ENCODE measurements around the gene MTERF2. TPM values are rescaled to one million over a fixed set of nuclear protein-coding genes. Genes with fewer than 3 reads are reported as not detected.

Gene MTERF2
- total and polyA plus RNA-seq, 2 of the 13 experiments (the other 11 are each of a cell fraction or from before 2014, with no cell fraction given): 8.0 to 11.6 TPM

GRCh38 chr12:106974511-106974910 lies 12.4 kb downstream of the MTERF2 start (continued):
- TF ChIP-seq NFATC3 (CRISPR knock-in tag; IDR thresholded peaks at IDR 0.05) (no peak), PAXIP1 (CRISPR knock-in tag; conservative IDR thresholded peaks at IDR 0.05) (peak; percentile 60; the same call in 1 of the 2 replicates), THAP11 (CRISPR knock-in tag; IDR thresholded peaks at IDR 0.05) (peak; percentile 37), GABPA (IDR thresholded peaks at IDR 0.05; ENCODE audit: low read depth, low read length) (no peak), GABPA (CRISPR knock-in tag; IDR thresholded peaks at IDR 0.05; ENCODE audit: low read depth) (peak; percentile 42; the same call in 1 of the 2 replicates), ZMYM2 (CRISPR knock-in tag; IDR thresholded peaks at IDR 0.05) (0 out of 2 replicates have a peak, but pooled peaks have one; percentile 23), MXD4 (CRISPR knock-in tag; IDR thresholded peaks at IDR 0.05) (no peak)

DNA sequence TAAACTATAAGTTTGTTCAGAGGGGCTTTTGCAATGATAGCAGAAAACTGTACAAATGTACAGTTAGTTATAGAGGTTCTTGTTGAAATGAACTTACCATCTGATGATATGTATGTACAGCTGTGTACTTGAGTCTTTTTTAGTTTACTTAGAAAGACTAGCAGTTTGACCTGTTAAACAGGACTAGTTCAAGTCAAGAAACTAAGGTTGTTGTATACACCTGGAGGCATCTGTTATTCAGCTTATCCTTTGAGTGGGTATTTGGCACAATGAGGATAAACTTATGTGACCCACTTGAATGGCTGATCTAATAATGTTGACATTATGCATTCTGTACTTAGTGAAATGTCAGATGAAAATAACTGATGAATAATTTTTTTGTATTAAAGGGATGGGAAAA lies 13.4 kb downstream of the MTERF2 start:
- FAIRE-seq (no peak), ATAC-seq (no peak), DNase-seq (ENCODE audit: low spot score) (no peak)
- H3K36me3 ChIP-seq (replicated peaks in 1 of 2; ENCODE audit: control insufficient read depth in 1 of 2, insufficient read depth in 2 of 2, low read length in 2 of 2): peaks cover 3 to 18% of the 10 kb centered on the region in 2 experiments
- intact Hi-C loops (cut with micrococcal nuclease; ENCODE audit: unreplicated experiment): no loop called here
- no TSS peak for BruUV-seq (replicated peaks)
- TF ChIP-seq SAP130 (CRISPR knock-in tag; IDR thresholded peaks at IDR 0.05; ENCODE audit: low read depth) (no peak), POLR2AphosphoS5 (IDR thresholded peaks at IDR 0.05; ENCODE audit: low read depth, low read length) (peak; percentile 14; the same call in 1 of the 2 replicates)
- no peak overlapping the region for H3K4me3 ChIP-seq (replicated peaks in 1 of 3; ENCODE audit: insufficient read depth in 1 of 3, low read depth in 2 of 3, low read length in 3 of 3)
- in situ Hi-C loops (cut with HindIII; ENCODE audit: extremely low pct_ligation_motif_present, low pct_unique_long_range_greater_than_20kb): no loop called here
- no peaks in the 10 kb centered on the region for H3K27me3 ChIP-seq (ENCODE audit: control insufficient read depth in 1 of 2, insufficient read depth in 2 of 2, low read length in 2 of 2)
- CTCF ChIA-PET (ENCODE audit: low intra/inter-chr PET ratio, low total read pairs): no interaction called here
- peak overlapping the region; percentile 75 for H3K27ac ChIP-seq (ENCODE audit: extremely low read length, insufficient read depth, low read length)
- peaks cover 80% of the 10 kb centered on the region for H3K4me1 ChIP-seq (ENCODE audit: insufficient read depth, low read length)
- H3K9ac ChIP-seq (ENCODE audit: insufficient read depth, low read depth, low read length): no peak overlapping the region
- H3K79me2 ChIP-seq (ENCODE audit: insufficient read depth, low read length): peaks cover 8% of the 10 kb centered on the region
- no peaks in the 10 kb centered on the region for H3K9me3 ChIP-seq (ENCODE audit: low read length)
- POLR2A ChIA-PET: interaction anchor here (2.2 to 5.5 kb wide), 2 partner anchors 13 to 17 kb away, joined by 16 to 50 read pairs; partner anchors contain the start of genes MTERF2 and TMEM263
- 0 out of 2 replicates have a peak overlapping the region, but pooled peaks have one; percentile 8 for H3K4me2 ChIP-seq (ENCODE audit: low read depth, low read length)
- H4K20me1 ChIP-seq (ENCODE audit: insufficient read depth, low read length): peaks cover 9% of the 10 kb centered on the region; the same call in 1 of the 2 replicates
- H2AFZ ChIP-seq (ENCODE audit: low read length): no peak overlapping the region
